HG03159 (cell line): ENCODE results near the gene KLC1.
"Not testable (repeated sequence)": the region's sequence is repeated elsewhere in the genome, so short reads cannot be mapped to it uniquely, and the experiment has no call there.

Experiments
- ATAC-seq: cut with Tn5 transposase; IDR thresholded peaks from one replicate; pipeline ENCODE4 v1.9.1; 2021; ENCODE audit warnings: mild to moderate bottlenecking, moderate library complexity; ENCODE audit not compliant: unreplicated experiment

Gene KLC1

DNA sequence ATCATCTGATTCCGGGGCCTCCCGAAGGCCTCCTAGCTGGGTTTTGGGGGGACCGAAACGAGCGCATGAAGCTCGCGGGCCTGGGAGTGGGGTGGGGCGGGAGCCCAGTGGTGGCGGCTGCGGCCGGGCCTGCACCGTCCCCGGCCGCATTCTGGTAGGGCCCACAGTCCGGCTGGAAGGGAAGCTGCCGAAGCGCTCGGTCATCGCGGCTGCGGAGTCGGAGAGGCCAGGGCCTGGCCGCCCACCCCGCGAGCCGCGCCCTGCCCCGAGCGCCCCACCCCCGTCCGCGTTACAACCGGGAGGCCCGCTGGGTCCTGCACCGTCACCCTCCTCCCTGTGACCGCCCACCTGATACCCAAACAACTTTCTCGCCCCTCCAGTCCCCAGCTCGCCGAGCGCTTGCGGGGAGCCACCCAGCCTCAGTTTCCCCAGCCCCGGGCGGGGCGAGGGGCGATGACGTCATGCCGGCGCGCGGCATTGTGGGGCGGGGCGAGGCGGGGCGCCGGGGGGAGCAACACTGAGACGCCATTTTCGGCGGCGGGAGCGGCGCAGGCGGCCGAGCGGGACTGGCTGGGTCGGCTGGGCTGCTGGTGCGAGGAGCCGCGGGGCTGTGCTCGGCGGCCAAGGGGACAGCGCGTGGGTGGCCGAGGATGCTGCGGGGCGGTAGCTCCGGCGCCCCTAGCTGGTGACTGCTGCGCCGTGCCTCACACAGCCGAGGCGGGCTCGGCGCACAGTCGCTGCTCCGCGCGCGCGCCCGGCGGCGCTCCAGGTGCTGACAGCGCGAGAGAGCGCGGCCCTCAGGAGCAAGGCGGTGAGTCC lies at the start of gene KLC1:
KLC1 (plus strand) TSS at position 528 of the 819 bp plus-strand sequence. CDS start 25,354 bp downstream, outside the sequence.
- ATAC-seq = peak; percentile 63

- no peak for ATAC-seq
Measured at GRCh38 chr14:103581206-103581605, 47.8 kb upstream of the KLC1 start.

- ATAC-seq = no peak
Measured at GRCh38 chr14:103581954-103582703, 46.9 kb upstream of the KLC1 start.

GRCh38 chr14:103584326-103584915 lies 44.6 kb upstream of the KLC1 start:
- ATAC-seq = no peak

DNA sequence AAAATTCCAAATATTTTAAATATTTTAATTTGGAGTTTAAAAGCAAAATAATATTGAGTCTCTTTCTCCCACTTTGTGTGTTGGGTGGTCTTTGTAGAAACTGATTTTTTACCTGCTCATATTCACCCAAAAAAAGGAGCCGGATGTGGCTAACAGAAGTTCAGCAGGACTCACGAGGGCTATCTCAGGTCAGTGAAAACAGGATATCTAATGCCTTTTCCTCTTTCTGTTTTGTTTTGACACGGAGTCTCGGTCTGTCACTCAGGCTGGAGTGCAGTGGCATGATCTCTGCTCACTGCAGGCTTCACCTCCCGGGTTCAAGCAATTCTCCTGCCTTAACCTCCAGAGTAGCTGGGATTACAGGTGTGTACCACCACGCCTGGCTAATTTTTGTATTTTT lies 35.4 kb upstream of the KLC1 start:
- peak; percentile 91 for ATAC-seq

- ATAC-seq = no peak
Measured at GRCh38 chr14:103594265-103594664, 34.7 kb upstream of the KLC1 start.

DNA sequence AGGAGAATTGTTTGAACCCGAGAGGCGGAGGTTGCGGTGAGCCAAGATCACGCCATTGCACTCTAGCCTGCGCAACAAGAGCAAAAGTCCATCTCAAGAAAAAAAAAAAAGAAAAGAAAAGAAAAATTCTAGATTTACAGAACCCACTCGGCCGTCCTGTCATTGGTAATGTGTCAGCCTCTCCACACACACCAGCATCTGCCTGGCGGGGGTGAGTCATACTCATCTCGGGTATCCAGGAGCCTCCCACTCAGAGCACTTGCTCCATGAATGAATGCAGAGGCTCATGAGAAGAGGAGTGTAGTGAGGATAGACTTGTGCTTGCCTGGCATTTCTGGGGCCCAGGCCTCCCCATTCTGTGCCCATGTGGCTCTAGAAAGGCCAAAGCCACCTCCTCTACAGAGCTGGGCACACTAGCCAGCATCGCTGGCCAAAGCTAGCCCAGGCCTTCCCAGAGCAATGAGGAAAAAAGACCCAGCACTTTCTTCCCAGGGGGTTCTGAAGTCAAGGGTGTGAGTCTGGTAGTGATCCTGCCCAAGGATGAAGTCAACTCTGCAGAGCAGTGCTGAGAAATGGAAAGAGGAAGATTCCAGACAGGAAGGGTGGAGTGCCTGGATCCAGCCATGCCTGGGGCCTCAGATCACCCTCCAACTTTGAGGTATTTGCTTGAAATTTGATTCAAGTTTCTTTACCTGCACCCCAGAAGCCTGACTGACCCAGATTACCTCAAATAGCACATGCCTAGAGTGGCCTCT lies 31.2 kb upstream of the KLC1 start:
- no peak for ATAC-seq

DNA sequence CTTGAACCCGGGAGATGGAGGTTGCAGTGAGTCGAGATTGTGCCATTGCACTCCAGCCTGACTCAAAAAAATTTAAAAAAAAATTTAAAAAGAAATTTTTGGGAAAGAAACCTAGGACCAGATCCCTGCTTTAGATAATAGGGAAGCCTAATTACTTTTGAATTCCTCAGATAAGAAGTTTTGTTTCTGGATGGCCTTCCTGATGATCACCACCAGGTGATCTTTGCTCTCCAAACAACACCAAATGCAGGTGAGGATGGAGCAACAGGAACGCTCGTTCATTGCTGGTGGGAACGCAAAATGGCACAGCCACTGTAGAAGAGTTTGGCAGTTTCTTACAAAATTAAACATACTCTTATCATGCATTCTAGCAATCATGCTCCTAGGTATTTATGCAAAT lies 28.5 kb upstream of the KLC1 start:
- ATAC-seq = no peak

DNA sequence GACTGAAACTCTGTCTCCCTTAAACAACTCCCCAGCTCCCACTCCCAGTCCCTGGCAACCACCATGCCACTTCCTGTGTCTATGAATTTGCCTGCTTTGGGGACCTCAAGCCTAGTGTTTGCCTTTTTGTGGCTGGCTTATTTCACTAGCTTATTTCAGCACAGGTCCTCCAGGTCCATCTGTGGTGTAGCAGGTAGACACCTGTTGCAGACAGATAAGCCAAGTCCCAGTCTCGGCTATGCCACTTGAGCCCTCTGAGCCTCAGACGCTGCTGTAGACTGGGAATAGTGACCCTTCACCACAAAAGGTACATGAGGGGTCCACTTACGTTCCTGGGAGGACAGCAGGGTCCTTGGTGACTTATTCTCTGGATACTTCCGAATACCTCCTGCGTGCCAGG lies 24.4 kb upstream of the KLC1 start:
- no peak for ATAC-seq

- peak; percentile 61 for ATAC-seq
Measured at GRCh38 chr14:103606963-103607668, 21.9 kb upstream of the KLC1 start.

- ATAC-seq = no peak
Measured at GRCh38 chr14:103607822-103608221, 21.2 kb upstream of the KLC1 start.

DNA sequence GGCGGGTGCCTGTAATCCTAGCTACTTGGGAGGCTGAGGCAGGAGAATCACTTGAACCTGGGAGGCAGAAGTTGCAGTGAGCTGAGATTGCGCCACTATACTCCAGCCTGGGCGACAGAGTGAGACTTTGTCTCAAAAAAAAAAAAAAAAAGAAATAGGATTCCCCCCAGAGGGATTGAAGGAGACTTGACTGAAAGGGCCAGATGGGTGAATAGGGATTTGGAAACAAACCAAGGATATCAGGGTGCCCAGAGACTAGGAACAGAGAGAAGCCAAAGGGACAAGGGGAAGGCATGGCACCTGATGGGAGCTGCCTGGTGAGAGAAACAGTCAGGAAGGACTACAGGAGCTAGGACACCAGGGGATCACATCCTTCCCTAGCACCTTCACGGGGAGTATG lies 19.9 kb upstream of the KLC1 start:
- ATAC-seq = not testable (repeated sequence)

GRCh38 chr14:103611215-103611614 lies 17.8 kb upstream of the KLC1 start:
- no peak for ATAC-seq

DNA sequence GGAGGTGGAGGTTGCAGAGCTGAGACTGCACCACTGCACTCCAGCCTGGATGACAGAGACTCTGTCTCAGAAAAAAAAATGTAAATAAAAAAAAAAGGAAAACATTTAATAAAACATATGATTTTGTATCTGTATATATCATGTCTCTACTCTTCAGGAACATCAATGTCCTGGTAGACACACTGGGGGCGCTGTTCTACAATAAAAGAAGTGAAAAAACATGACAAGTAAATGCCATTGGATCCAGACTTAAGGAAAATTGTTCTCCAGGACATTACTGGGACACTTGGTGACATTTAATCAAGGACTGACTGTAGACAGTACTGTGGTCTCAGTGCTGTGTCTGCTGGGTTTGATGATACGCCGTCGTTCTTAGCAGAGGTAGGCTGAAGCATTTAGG lies 15.5 kb upstream of the KLC1 start:
- no peak for ATAC-seq

GRCh38 chr14:103616635-103617300 lies 12.2 kb upstream of the KLC1 start:
- ATAC-seq = no peak

GRCh38 chr14:103619057-103619456 lies 10.0 kb upstream of the KLC1 start:
- ATAC-seq = no peak

- no peak for ATAC-seq
Measured at GRCh38 chr14:103621860-103622259, 7.2 kb upstream of the KLC1 start.

DNA sequence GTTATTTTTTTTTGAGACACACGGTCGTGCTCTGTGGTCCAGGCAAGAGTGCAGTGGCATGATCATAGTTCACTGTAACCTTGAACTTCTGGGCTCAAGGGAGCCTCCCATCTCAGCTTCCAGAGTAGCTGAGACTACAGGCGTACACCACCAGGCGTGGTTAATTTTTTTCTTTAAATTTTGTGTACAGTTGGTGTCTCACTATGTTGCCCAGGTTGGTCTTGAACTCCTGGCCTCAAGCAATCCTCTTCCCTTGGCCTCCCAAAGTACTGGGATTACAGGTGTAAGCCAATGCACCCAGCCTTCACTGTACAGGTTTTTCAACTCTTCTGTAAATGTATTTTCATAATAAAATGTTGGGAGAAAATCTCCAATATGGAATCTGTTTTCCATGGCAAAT lies 5.7 kb upstream of the KLC1 start:
- ATAC-seq = no peak

- ATAC-seq = no peak
Measured at GRCh38 chr14:103623883-103624482, 5.0 kb upstream of the KLC1 start.

GRCh38 chr14:103624860-103625259 lies 4.2 kb upstream of the KLC1 start:
- no peak for ATAC-seq
